GM21515 (cell line): Measurements from ENCODE around the gene COL26A1.
"Not testable (repeated sequence)": the region's sequence is repeated elsewhere in the genome, so short reads cannot be mapped to it uniquely, and the experiment has no call there.

ENCODE experiments used
- ATAC-seq: cut with Tn5 transposase; IDR thresholded peaks from one replicate; pipeline ENCODE4 v1.9.1; 2021; ENCODE audit not compliant: unreplicated experiment

COL26A1 gene

DNA sequence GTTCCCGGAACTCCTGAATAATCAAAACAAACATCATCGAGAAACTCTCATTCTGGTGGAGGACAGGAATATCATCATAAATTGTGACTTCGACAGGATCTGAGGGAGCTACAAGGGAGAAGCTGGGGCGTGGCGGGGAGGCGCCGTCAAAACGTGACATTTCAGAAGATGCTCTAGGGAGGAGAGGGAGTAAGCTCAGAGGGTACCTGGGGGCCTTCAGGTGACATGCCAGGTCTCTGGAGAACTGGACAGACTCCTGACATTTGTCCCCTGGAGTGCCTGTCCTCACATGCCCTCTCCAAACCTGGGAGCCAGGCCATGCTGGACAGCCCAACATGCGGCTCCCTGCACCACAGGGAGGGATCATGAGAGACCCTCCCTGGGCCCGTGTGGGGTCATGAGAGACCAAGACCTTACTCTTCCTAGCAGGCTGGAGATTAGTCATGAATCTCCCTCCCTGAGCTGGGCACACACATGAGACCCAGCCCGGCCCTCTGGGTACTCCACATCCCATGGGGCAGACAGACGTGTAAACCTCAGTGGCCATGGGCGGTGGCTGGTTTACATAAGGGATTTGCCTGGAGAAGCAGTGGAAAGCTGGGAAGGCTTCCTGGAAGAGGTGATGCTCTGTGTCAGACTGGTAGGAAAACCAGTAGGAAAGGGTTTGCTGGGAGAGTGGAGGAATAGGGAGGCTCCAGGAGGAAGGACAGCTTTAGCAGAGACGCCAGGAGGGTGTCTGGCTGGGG, 185.4 kb downstream of the COL26A1 start:
- no peak for ATAC-seq

DNA sequence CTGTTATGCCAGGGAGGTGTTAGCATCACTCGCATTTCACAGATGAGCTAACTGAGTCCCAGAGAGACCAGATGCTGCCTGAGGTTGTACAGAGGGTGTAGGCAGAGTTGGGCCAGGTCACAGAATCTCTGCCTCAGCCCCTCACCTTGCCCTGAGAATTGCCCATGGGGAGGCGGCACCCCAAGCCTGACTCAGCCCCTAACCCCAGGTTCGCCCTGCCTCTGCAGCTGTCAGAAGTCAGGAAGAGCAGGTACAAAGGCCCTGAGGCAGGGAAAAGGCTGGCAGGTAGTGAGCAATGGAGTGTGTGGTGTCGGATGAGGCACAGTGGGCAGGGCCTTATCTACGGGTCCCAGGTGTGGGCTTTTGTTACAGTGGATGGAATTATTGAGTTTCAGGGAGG, 187.1 kb downstream of the COL26A1 start:
- ATAC-seq = no peak

DNA sequence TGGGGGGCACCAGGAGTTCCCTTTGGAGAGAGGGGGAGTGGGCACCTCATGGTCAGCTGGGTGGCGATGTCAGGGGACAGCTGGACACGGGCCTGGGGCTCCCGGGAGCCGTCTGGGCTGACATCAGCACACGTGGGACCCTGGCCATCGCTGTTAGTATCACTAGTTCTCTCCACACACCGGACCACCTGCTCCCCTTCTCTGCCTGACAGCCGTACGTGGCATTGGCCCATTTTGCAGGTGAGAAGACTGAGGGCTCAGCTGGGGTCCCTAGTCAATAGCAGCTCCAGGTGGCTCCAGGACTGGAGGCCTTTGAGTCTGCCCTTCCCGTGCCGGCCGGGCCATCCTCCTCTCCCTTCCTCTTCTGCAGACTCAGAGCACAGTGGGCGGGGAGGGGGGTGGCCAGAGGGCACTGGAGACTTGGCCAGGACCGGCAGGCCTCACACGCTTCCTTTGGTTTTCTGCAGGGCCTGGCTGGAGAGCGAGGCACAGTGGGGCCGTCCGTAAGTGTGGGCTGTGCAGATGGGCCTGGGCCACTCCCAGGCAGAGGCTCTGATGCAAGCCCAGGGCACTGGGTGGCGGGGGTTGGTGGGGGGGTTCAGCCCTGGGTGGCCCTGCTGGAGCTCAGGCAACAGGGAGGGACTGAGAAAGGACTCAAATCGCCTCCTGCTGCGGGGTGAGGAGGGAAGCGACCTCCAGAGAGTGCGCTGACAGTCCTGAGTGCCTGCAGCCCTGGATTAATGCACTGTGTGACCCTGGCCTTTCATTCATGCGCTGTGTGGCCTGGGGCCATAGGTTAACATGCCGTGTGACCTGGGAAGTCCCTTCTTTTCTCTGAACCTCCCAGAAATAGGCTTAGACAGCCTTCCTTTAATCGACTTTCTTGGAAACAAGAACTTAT, 188.2 kb downstream of the COL26A1 start:
- ATAC-seq = no peak

DNA sequence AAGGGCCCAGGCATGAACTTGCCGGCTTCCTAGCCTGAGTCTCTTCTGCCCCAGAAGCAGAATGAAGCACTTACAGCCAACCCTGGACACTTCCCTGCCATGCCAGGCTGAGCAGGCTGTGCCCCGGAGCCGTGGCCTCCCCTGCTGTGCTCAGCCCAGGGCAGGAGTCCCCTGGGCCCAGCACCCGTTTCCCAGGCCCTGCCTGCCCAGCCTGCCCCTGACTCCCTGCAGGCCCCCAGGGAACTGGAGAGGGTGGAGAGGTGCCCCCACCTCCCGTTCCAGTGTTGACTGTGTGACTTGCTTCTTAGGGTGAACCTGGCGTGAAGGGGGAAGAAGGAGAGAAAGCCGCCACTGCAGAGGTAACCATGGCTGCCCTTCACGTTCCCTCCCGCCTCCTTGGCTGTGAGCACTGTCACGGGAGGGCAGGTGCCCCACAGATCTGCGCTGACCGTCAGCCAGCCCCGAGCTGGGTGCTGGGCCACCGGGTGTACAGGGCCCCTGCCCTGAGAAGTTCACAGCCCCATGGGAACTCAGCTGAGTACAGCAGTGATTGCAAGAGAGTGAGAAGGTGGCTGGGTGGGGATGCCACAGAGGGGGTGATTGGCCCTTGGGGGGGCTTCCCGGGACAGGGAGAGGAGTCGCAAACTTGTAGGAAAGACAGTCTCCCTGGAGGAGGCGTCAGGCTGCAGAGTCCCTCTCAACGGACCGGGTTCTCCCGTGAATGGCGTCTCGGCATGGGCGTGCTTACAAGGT, 190.5 kb downstream of the COL26A1 start:
- no peak for ATAC-seq

DNA sequence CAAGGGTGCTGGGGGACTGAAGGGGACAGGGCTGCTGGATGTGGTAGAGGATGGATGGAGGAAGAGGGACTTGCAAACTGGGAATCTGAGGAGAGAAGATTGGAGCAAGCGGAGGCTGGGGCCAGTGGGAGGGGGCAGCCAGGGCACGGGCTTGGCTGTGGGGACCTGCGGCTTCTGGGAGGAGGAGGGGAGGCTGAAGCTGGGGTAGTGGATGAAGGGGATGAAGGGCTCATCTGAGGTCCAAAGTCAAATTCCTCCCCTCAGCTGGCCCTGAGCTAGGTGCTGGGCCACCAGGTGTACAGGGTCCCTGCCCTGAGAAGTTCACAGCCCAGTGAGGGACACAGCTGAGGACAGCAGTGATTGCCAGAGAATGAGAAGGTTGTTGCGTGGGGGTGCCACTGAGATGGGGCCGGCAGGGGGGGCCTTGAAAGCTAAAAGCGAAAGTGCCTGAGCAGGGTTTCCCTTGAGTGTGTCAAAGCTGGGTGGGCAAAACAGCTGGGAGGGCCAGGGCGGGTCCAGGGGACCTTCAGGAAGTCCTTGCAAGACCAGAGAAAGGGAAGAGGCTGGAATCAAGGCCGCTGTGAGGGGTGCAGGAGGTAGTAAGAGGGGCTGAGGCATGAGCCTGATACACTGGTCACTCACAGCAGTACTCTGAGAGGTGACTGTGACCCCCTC, 191.2 kb downstream of the COL26A1 start:
- ATAC-seq = no peak

DNA sequence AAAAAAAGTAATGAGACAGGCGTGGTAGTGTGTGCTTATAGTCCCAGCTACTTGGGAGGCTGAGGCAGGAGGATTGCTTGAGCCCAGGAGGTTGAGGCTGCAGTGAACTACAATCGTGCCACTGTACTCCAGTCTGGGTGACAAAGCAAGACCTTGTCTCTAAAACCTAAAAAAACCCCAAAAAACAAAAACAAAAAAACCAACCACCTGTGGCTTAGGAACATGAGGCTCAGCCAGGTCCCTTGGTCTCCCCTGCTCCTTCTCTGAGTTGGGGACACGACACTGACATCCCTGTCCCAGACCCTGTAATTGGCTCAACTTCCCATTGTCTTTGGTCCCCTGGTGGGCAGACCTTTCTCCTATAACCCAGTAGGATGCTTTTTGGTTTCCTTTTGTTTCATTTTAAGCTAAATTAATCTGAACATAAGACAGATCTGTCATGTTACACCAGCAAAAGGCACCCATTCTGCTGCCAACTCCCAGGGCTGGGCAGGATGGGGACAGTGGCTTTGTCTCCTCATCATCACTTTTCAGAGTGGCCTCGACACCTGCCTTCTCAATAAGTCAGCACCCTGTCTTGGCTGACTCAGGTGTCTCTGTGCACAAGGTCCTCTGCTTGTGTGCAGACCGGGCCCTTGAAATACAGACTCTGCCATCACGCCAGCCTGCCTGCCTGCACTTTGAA, 192.1 kb downstream of the COL26A1 start:
- no peak for ATAC-seq

DNA sequence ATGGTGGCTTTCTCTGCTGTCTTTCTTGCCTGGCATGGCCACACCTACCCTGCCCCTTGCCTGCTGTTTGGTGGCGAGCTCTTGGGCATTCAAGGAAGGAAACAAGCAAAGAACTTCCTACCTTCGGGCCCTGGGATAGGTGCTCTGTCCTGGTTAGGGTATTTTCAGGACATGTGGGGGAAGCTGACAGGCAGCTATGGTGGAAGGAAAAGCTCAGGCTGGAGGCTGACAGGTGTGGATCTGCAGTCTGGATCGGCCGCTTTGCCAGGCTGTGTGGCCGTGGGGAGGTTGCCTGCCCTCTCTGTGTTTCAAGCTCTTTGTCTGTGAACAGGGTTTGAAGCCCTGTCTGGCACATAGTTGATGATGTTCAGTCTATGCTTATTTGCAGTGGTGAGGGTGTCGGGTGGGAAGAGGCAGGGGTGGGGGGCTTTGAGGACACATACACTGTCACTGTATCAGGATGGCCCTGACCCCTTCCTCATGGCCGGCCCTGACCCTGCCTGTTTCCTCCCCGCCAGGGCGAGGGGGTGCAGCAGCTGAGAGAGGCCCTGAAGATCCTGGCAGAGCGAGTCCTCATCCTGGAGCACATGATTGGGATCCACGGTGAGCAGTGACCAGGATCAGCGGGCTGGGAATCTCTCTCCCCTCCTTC, 192.7 kb downstream of the COL26A1 start:
- no peak for ATAC-seq

DNA sequence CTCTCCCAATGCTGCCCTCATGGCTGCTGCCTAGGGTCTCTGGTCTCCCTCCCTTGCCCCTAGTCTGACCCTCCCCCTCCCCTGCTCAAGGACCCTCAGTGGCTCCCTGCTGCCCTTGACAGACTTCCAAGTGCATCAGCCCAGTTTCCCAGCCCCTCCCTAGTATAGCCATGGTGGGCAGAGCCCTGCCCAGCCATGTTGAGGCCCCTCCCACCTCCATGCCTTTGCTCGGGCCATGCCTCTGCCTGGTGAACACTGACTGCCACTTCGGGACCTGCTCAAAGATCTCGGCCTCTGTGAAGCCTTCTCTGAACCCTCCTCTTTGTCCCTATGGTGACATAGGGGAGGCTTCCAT, 193.2 kb downstream of the COL26A1 start:
- ATAC-seq = no peak

DNA sequence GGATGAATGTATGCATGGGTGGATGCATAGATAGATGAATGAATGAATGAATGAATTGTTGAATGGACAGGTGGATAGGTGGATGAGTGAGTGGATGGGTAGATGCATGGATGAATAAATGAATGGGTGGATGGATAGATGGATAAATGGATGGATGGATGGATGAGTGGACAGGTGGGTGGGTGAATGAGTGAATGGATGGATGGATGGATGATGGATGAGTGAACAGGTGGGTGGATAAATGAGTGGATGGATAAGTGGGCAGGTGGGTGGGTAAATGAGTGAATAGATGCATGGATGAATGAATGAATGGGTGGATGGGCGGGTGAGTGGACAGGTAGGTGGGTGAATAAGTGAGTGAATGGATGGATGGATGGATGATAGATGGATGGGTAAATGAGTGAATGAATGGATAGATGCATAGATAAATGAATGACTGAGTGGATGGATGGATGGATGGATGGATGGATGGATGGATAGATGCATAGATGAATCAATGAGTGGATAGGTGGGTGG, 193.8 kb downstream of the COL26A1 start:
- ATAC-seq = no peak

DNA sequence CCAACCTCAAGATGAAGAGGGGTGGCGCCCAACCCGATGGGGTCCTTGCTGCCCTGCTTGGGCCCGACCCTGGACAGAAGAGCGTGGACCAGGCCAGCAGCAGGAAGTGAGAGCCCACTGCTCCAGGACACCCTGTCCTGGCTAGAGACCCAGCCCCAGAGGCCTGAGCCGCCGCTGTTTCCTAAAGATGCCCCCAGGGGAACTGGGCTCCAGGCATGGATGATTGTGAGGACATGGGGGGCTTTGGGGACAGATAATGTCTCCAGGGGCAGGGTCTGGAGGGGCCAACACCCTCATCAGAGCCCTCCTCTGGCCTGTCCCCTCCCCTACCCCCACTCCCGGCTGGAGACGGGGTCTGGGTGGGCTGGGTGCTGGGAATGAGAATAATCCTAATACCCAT, 194.7 kb downstream of the COL26A1 start:
- ATAC-seq = no peak

DNA sequence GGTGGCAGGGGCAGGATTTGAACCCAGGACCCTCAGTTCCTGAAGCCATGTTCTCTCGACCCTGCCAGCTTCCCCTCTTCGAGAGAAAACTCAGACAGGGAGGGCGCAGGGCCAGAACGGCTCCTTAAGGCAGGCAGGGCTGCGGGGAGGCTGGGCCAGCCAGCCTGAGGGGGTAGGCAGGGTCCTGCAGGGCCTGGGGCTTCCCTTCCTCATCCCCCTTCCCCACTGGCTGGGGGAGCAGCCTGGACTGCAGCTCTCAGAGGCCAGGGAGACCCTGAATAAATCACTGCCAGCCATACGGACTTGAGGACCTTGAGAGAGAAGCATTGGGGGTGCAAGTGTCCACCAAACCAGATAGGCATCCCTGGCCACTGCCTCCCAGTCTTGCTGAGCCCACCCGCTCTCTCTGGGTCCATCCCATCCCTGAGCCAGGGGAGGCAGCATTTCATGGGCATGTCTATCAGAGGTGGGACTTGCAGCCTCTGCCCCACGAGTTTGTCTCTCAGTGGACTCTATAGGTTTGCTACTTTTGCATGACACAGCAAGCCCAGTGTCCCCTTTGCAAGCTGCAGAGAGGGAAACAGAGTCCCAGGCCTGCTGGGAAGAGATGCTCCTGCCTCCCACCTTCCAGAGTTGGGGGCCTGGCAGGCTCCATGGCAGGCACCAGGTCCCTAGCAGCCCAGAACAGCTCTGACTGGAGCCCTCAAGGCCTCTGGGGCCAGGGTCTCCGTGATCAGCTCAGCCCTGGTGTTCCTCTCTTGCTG, 195.5 kb downstream of the COL26A1 start:
- no peak for ATAC-seq

DNA sequence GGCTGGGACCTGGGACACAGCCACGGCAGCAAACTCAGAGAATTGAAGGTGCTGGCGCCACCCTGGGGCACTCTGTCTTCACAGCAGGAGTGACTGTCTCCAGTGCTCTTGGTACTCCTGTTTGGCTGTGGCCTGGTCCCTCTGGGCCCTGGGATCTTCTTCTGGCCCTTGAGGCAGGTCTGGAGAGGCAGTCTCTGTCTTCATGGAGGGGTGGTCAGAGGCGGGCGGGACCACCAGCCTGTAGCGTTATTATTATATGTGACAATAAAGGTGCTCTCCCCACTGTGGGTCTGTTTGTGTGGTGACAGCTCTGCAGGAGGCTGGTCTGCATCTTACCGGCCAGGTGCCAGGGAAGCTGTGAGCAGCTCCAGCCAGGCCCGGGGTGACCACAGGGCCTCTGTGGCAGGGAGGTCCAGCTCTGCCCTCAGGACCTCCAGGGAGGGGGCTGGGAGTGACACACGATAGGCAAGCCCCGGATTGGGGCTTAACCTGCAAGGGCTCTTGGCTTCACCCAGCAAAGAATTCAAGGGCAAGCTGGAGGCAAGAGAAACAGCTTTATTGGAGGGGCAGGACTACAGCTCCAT, 196.2 kb downstream of the COL26A1 start:
- ATAC-seq = no peak

DNA sequence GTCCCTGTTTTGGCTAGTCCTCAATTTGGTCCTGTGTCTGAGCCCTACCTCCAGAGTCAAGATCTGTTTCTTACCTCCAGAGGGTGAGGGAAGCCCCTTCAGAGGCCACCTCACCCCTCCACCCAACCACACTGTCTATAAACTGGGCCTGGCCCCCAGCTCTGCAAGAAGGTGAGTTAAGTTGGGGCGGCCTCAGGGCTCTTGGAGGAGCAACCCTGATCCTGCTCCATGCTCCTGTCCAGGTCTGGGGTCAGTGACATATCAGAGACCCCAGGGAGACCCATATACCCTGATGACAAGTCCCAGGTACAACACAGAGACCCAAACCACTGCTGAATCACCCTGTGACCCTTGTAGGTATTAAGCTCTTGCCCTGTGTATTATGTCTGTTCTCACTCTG, 196.9 kb downstream of the COL26A1 start:
- ATAC-seq = no peak

DNA sequence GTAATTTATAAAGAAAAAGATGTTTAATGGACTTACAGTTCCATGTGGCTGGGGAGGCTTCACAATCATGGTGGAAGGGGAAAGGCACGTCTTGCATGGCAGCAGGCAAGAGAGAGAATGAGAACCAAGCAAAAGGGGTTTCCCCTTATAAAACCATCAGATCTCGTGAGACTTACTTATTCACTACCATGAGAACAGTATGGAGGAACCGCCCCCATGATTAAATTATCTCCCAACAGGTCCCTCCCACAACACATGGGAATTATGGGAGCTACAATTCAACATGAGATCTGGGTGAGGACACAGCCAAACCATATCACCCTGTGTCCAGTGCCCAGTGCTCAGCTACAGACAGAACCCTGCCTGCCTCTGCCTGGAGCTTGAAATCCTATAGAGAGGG, 197.3 kb downstream of the COL26A1 start:
- not testable (repeated sequence) for ATAC-seq

DNA sequence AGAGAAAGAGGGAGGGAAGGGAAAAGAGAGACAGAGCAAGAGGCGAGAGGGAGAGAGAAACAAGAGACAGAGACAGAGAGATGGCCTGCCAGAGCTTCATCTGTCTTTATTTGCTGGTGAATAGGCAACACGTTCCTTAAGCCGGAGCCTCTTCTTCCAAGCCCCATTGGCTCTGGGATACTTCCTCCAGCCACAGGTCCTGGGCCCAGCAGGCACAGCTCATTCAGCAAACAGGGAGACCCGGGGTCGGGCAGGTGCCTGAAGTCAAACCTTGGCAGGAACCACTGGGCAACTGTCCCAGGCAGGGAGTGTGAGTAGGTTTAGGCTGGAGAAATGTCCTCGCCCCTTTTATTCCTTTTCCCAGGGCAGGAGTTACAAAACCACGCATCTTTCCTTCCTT, 198.2 kb downstream of the COL26A1 start:
- ATAC-seq = no peak

DNA sequence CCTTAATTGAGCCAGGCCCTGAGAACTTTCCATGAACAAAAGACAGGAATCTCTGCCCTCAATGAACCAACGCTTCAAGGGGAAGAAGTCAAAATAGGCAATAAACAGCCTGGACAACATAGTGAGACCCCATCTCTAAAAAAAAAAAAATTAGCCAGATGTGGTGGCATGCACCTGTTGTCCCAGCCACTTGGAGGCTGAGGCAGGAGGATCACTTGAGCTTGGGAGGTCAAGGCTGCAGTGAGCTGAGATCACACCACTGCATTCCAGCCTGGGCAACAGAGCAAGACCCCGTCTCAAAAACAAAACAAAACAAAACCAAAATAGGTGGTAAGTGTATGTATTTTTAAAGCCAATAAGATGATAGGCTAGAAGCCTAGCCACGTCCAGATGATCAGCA, 198.6 kb downstream of the COL26A1 start:
- not testable (repeated sequence) for ATAC-seq

DNA sequence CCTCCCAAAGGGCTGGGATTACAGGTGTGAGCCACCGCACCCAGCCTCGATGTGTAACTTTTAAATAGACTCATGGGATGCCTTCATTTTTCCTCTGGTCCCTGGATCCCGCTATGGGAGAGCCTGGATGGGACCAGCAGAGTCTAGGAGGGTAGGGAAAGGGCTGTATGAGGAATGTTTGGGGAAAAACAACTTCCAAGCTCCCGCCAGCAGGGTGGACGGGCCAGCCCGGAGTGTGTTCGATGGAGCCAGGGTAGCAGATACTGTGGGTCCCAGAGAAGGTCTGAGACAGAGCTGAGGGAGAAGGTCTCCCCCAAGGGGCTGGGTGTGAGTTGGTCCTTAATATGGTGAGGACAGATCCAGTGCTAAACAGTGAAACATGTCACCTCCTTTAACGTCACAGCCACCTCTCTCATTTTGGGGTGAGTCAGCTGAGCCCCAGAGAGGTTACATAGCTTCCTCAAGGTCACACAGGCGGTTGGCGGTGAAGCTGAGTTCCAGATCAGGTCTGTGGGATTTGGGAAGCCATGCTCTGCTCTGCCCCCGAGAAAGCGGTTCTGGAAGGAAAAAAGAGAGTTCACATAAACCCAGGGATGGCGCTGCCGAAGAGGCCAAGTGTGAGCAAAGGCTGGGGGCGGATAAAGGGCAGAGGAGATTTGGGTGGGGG, 200.0 kb downstream of the COL26A1 start:
- ATAC-seq = no peak
